Fibroblast of lung (primary cell): ENCODE results near the gene FSD1. TPM values are rescaled to one million over a fixed set of nuclear protein-coding genes. Genes with fewer than 3 reads are reported as not detected.

Source experiments
- DNase-seq, 2 donors: peaks; one replicate each; pipeline versions ENCODE4 v3.0.0 to v3.0.0-alpha.2; 2010; ENCODE audit warnings: low read depth in 2 of 2
- H2AFZ ChIP-seq: 2 replicates; pipeline ENCODE4 v1.5.1; 2012; ENCODE audit warnings: low read length, control low read depth, inconsistent platforms
- H3K27ac ChIP-seq: 2 replicates; pipeline ENCODE4 v1.5.1; 2011; ENCODE audit warnings: low read length, control low read depth; ENCODE audit not compliant: insufficient read depth
- H3K27me3 ChIP-seq: 2 replicates; pipeline ENCODE4 v1.5.1; 2011; ENCODE audit warnings: mild to moderate bottlenecking, low read length; ENCODE audit not compliant: control insufficient read depth, insufficient read depth
- H3K36me3 ChIP-seq: 2 replicates; pipeline ENCODE4 v1.5.1; 2011; ENCODE audit warnings: low read length; ENCODE audit not compliant: control insufficient read depth, insufficient read depth
- H3K4me1 ChIP-seq: 2 replicates; pipeline ENCODE4 v1.5.1; 2011; ENCODE audit warnings: low read length; ENCODE audit not compliant: control insufficient read depth, insufficient read depth; ENCODE audit errors: extremely low read depth
- H3K4me2 ChIP-seq: 2 replicates; pipeline ENCODE4 v1.5.1; 2011; ENCODE audit warnings: low read length, control low read depth; ENCODE audit not compliant: insufficient read depth; ENCODE audit errors: extremely low read depth
- H3K4me3 ChIP-seq, 4 experiments: fragments of 200-600 bp in 1 of 4; sonication (generic) in 1 of 4; replicated peaks in 1 of 4; 2 replicates each; pipeline ENCODE4 v1.5.1; 2011 to 2016; ENCODE audit warnings: low read length in 4 of 4, low read depth in 3 of 4, mild to moderate bottlenecking in 3 of 4, control low read depth in 2 of 4, inconsistent platforms in 1 of 4, mixed read lengths in 1 of 4; ENCODE audit not compliant: insufficient read depth in 1 of 4; ENCODE audit errors: control extremely low read depth in 1 of 4
- H3K79me2 ChIP-seq: 2 replicates; pipeline ENCODE4 v1.5.1; 2012; ENCODE audit warnings: mild to moderate bottlenecking, low read length, inconsistent platforms; ENCODE audit not compliant: control insufficient read depth, insufficient read depth
- H3K9ac ChIP-seq: 2 replicates; pipeline ENCODE4 v1.5.1; 2011; ENCODE audit warnings: mild to moderate bottlenecking, low read length, control low read depth; ENCODE audit not compliant: insufficient read depth
- H3K9me3 ChIP-seq: 2 replicates; pipeline ENCODE4 v1.5.1; 2012; ENCODE audit warnings: low read depth, low read length; ENCODE audit not compliant: control insufficient read depth, insufficient read depth
- H4K20me1 ChIP-seq: 2 replicates; pipeline ENCODE4 v1.5.1; 2011; ENCODE audit warnings: low read length; ENCODE audit not compliant: control insufficient read depth, insufficient read depth; ENCODE audit errors: extremely low read depth
- CTCF ChIP-seq, 2 donors: IDR thresholded peaks in 1 of 2; conservative IDR thresholded peaks in 1 of 2; 1 replicate in 1 of 2; 2 replicates in 1 of 2; pipeline ENCODE4 v1.5.1; 2011 to 2012; ENCODE audit warnings: low read length in 2 of 2, control low read depth in 1 of 2, inconsistent platforms in 1 of 2, low read depth in 1 of 2, mild to moderate bottlenecking in 1 of 2
- EZH2 ChIP-seq: IDR thresholded peaks from 2 replicates; pipeline ENCODE4 v1.5.1; 2012; ENCODE audit warnings: low read length, control low read depth, mild to moderate bottlenecking; ENCODE audit errors: missing control alignments
- polyA plus RNA-seq, 2 donors: library from polyadenylated mRNA; depleted of rRNA in 1 of 2; stranded (reverse) in 1 of 2; unstranded in 1 of 2; fragments of >200 nt; gene quantifications; 2 replicates each; pipeline ENCODE4 v1.2.1, GENCODE V29; 2011 to 2012; ENCODE audit warnings: missing spikeins in 1 of 2
- total RNA-seq: library from RNA; depleted of rRNA; stranded (reverse); fragments of >200 nt; gene quantifications from 2 replicates; pipeline ENCODE4 v1.2.1, GENCODE V29; 2014

FSD1 gene
- total and polyA plus RNA-seq, 2 donors (not counting 1 experiment from before 2014, with no cell fraction given) = 4.6 to 10.1 TPM

- Histone ChIP-seq H3K9me3 (no peaks in the 10 kb centered on the region), H3K36me3 (no peaks in the 10 kb centered on the region), H4K20me1 (no peaks in the 10 kb centered on the region), H3K79me2 (no peaks in the 10 kb centered on the region), H3K27ac (no peak overlapping the region), H2AFZ (no peak overlapping the region), H3K9ac (no peak overlapping the region), H3K4me3 (no peak overlapping the region), H3K4me2 (no peak overlapping the region), H3K27me3 (peaks cover 3% of the 10 kb centered on the region), H3K4me1 (no peaks in the 10 kb centered on the region)
- TF ChIP-seq CTCF (conservative IDR thresholded peaks at IDR 0.05 in 1 of 2, IDR thresholded peaks at IDR 0.05 in 1 of 2; ENCODE audit: low read depth in 1 of 2, low read length in 2 of 2) = no peak
- TF ChIP-seq EZH2 = no peak
- DNase-seq = peak; percentile 20 to 33
Observed at GRCh38 chr19:4295972-4296771, 8.2 kb upstream of the FSD1 start.

DNA sequence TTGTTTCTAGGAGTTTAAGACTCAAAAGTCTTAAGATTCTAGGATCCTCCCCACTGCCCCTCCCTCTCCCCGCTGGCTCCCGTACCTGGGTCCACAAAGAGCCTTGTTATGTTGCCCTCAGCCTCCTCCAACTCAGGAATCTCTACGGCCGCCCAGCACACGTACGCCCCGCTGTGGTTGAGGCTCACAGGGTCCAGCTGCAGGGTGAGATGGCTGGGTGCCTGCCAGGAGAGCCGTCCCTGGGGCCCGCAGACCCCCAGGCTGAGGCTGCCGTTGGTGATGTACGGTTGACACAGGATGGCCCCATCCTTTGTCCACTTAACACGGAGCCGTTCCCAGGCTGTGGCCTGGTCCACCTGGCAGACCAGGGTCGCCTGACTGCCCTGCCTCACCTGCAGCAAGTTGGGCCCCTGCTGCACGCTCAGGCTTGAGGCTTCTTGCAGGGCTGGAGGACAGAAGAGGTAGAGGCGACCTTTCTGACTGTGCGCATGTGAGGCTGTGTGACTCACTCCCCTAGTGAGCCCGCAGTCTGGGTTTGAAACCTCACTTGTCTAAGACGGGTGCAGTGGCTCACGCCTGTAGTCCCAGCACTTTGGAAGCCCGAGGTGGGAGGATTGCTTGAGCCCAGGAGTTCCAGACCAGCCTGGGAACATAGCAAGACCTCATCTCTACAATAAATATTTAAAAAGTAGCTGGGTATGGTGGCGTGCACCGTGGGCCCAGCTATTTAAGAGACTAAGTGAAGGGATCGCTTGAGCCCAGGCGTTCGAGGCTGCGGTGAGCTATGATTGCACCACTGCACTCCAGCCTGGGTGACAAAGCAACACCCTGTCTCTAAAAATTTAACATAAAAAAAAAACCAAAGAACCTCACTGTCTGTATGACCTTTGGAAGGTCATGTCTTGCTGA lies 6.2 kb upstream of the FSD1 start:
- Histone ChIP-seq H4K20me1 (no peaks in the 10 kb centered on the region), H2AFZ (no peak overlapping the region)
- DNase-seq = peak in 1 of 2 donors; percentile 31

More for the DNA sequence above, 6.2 kb upstream of the FSD1 start:
- no peaks in the 10 kb centered on the region for H3K36me3 ChIP-seq
- no peak overlapping the region for H3K9ac ChIP-seq
- peaks cover 3% of the 10 kb centered on the region for H3K27me3 ChIP-seq
- H3K4me1 ChIP-seq = no peaks in the 10 kb centered on the region
- no peaks in the 10 kb centered on the region for H3K9me3 ChIP-seq
- no peaks in the 10 kb centered on the region for H3K79me2 ChIP-seq
- TF ChIP-seq EZH2 (no peak), CTCF (conservative IDR thresholded peaks at IDR 0.05 in 1 of 2, IDR thresholded peaks at IDR 0.05 in 1 of 2; ENCODE audit: low read depth in 1 of 2, low read length in 2 of 2) (no peak)
- H3K27ac ChIP-seq = no peak overlapping the region
- H3K4me2 ChIP-seq = no peak overlapping the region
- no peak overlapping the region for H3K4me3 ChIP-seq
